ENCODE data around the gene PDE9A. TPM values are rescaled to one million over a fixed set of nuclear protein-coding genes. Genes with fewer than 3 reads are reported as not detected.

PDE9A gene
- total RNA-seq, 3 donors from 2014 or later: 3.0 to 14.7 (median 10.5) TPM

DNA sequence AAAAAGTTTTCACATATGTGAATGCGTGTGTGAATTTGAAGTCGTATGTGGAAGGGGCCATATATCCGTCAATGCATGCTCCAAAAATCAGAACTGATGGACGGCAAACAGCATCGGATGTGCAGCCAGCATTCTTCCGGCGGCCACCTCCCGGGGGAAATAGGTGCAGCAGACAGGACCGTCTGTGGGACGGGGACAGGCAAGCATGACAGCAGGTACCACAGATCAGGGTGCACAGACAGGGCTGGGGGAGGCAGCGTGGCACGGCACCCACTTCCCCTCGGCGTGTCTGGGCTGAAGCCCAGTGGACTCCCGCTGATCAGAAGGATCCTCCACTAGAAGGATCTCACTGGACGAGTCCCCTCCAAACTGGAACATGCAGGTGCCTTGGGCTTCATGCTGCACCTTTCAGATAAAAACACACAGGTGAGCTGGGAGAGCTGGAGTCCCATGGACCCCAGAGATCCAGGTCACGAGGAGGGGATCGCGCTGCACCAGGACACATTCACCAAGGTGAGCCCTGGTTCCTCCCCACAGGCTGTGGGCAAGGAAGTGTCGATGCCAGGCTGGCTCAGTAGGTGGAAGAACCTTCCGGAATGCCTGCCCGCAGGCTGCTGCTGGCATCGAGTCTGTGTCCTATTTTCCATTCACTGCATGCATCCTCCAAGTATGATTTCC, 25.3 kb downstream of the PDE9A start:
- Histone ChIP-seq H3K9me3 (no peaks in the 10 kb centered on the region), H3K36me3 (no peaks in the 10 kb centered on the region), H3K4me1 (no peaks in the 10 kb centered on the region), H3K27ac (no peak overlapping the region), H3K4me3 (no peak overlapping the region), H3K27me3 (no peaks in the 10 kb centered on the region)
- no peak for DNase-seq (ENCODE audit: low spot score in 2 of 2)
- intact Hi-C loops (cut with DNase I; ENCODE audit: low total_unique reads): no loop called here
- TF ChIP-seq, protein P1, sequence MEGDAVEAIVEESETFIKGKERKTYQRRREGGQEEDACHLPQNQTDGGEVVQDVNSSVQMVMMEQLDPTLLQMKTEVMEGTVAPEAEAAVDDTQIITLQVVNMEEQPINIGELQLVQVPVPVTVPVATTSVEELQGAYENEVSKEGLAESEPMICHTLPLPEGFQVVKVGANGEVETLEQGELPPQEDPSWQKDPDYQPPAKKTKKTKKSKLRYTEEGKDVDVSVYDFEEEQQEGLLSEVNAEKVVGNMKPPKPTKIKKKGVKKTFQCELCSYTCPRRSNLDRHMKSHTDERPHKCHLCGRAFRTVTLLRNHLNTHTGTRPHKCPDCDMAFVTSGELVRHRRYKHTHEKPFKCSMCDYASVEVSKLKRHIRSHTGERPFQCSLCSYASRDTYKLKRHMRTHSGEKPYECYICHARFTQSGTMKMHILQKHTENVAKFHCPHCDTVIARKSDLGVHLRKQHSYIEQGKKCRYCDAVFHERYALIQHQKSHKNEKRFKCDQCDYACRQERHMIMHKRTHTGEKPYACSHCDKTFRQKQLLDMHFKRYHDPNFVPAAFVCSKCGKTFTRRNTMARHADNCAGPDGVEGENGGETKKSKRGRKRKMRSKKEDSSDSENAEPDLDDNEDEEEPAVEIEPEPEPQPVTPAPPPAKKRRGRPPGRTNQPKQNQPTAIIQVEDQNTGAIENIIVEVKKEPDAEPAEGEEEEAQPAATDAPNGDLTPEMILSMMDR (IDR thresholded peaks at IDR 0.05): no peak
- no peak for TF ChIP-seq POLR2AphosphoS5 (IDR thresholded peaks at IDR 0.05)
- TF ChIP-seq POLR2A (IDR thresholded peaks at IDR 0.05): no peak

DNA sequence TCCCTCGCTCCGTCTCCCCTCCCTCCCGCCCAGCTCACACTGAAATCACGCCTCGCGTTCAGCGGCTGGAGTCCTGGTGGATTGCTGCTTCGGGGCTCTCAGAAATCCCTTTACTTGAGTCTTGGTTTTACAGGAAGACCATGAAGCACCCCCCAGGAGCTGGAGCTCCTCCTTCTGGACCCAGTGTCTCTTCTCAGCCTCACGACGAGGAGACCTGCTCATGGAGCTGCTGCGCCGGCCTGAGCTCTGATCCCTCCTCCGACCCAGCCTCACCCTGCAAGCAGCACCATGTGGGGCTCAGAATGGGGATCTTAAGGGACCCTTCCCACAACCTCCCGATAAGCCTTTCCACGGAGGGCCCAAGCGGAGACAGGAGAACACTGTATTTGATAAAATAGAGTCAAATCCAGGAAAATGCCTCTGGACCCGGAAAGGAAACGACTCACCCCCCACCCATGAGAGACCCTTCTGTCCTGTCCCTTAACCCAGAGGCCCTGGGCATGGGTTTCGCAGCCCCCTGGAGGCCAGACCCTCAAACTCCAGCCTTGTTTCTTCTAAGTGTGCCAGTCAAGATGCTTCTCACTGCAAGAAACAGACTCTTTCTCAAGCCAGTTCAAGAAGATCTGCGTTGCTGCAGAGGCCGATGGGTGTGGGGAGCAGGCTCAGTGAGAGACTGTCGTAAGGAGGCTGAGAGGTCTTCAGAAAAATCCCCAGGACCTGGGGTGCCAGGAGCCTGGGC, 26.1 kb downstream of the PDE9A start:
- Histone ChIP-seq H3K4me1 (peaks cover 0 to 4% of the 10 kb centered on the region in 2 donors), H3K9me3 (no peaks in the 10 kb centered on the region), H3K27me3 (no peaks in the 10 kb centered on the region), H3K27ac (no peak overlapping the region), H3K4me3 (no peak overlapping the region), H3K36me3 (no peaks in the 10 kb centered on the region)
- DNase-seq (ENCODE audit: low spot score in 2 of 2): no peak
- intact Hi-C loops (cut with DNase I; ENCODE audit: low total_unique reads): no loop called here
- TF ChIP-seq POLR2AphosphoS5 (IDR thresholded peaks at IDR 0.05) (no peak), POLR2A (IDR thresholded peaks at IDR 0.05) (no peak)
- TF ChIP-seq, protein P1 (IDR thresholded peaks at IDR 0.05): no peak

DNA sequence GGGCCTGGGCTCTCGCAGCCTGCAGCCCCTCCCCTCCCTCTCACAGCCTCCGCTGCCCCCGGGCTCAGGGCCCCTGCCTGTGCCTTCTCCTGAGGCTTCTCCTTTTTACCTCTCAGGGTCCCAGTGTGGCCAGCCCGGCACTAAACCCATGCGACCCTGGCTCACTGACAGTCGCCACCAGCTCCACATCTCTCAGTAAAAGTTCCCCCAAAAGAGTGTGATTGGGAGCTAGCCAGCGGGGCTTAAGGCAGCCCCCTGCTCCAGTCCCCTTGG, 26.6 kb downstream of the PDE9A start:
- intact Hi-C loops (cut with DNase I; ENCODE audit: low total_unique reads): no loop called here
- DNase-seq (ENCODE audit: low spot score in 2 of 2): no peak
- H3K4me1 ChIP-seq: peaks cover 0 to 5% of the 10 kb centered on the region in 2 donors

DNA sequence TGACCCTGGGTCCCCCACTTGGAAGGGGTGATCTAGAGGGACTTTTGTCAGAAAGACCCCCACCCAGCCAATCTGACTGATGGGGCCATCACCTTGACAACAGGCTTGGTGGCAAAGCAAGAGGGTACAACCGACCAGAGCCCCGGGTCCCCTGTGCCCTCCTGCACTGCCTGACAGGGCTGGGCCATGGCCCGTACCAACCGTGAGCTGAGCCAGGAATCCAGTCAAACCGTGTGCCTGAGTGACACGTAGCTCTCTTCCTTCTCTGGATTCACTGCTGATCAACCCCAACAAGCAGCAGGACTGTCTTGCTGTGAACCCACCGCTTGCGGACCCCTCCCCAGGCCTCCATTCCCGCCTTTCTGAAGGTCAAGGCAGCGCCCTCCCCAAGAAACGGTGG, 27.0 kb downstream of the PDE9A start:
- H3K9me3 ChIP-seq: no peaks in the 10 kb centered on the region
- intact Hi-C loops (cut with DNase I; ENCODE audit: low total_unique reads): no loop called here
- no peaks in the 10 kb centered on the region for H3K36me3 ChIP-seq
- H3K27me3 ChIP-seq: no peaks in the 10 kb centered on the region
- peaks cover 0 to 5% of the 10 kb centered on the region in 2 donors for H3K4me1 ChIP-seq
- no peak overlapping the region for H3K4me3 ChIP-seq
- H3K27ac ChIP-seq: no peak overlapping the region
- DNase-seq (ENCODE audit: low spot score in 2 of 2): no peak
- TF ChIP-seq, protein P1 (IDR thresholded peaks at IDR 0.05): no peak
- no peak for TF ChIP-seq POLR2AphosphoS5 (IDR thresholded peaks at IDR 0.05)
- TF ChIP-seq POLR2A (IDR thresholded peaks at IDR 0.05): no peak

More for the DNA sequence above, 26.6 kb downstream of the PDE9A start:
- no peaks in the 10 kb centered on the region for H3K9me3 ChIP-seq
- H3K36me3 ChIP-seq: no peaks in the 10 kb centered on the region
- no peak overlapping the region for H3K27ac ChIP-seq
- no peaks in the 10 kb centered on the region for H3K27me3 ChIP-seq
- TF ChIP-seq POLR2A (IDR thresholded peaks at IDR 0.05): no peak
- TF ChIP-seq POLR2AphosphoS5 (IDR thresholded peaks at IDR 0.05): no peak
- TF ChIP-seq, protein P1 (IDR thresholded peaks at IDR 0.05): no peak
- H3K4me3 ChIP-seq: no peak overlapping the region

Measured in breast epithelium (tissue), 4 donors.